Omental fat pad (tissue), 4 donors: ENCODE data around the gene MCM3AP. TPM values are rescaled to one million over a fixed set of nuclear protein-coding genes. Genes with fewer than 3 reads are reported as not detected.
"Not testable (repeated sequence)": the region's sequence is repeated elsewhere in the genome, so short reads cannot be mapped to it uniquely, and the experiment has no call there.

Source experiments
- ATAC-seq: fragments of 150-250 bp; one replicate; pipeline ENCODE4 v1.9.1; 2016; ENCODE audit warnings: mild to moderate bottlenecking, moderate library complexity; ENCODE audit not compliant: low FRiP score
- DNase-seq: peaks from one replicate; pipeline ENCODE4 v3.0.0-alpha.2; 2019; ENCODE audit warnings: low spot score
- CTCF ChIP-seq, 3 donors: fragments of 450-650 bp; IDR thresholded peaks; one replicate each; pipeline ENCODE4 v1.5.1; 2016 to 2017; ENCODE audit warnings: antibody characterized with exemption in 3 of 3, mild to moderate bottlenecking in 3 of 3, moderate library complexity in 2 of 3
- total RNA-seq, 4 donors: library from RNA; depleted of rRNA; stranded (reverse); fragments of >200 nt; gene quantifications; one replicate each; pipeline ENCODE4 v1.1.0, GENCODE V29; 2016

MCM3AP gene
- total RNA-seq, 4 donors from 2014 or later = 63.8 to 129 (median 76.6) TPM

GRCh38 chr21:46245213-46245915, 40.0 kb downstream of the MCM3AP start:
- no peak for TF ChIP-seq CTCF (IDR thresholded peaks at IDR 0.05)
- no peak for ATAC-seq
- no peak for DNase-seq

- no peak for TF ChIP-seq CTCF (IDR thresholded peaks at IDR 0.05)
- ATAC-seq (no peak), DNase-seq (no peak)
These were observed 40.8 kb downstream of the MCM3AP start for GRCh38 chr21:46244602-46245001.

GRCh38 chr21:46243960-46244361, 41.5 kb downstream of the MCM3AP start:
- TF ChIP-seq CTCF (IDR thresholded peaks at IDR 0.05) = no peak
- ATAC-seq (no peak), DNase-seq (no peak)

- ATAC-seq (no peak), DNase-seq (no peak)
- no peak for TF ChIP-seq CTCF (IDR thresholded peaks at IDR 0.05)
These were observed 42.1 kb downstream of the MCM3AP start for GRCh38 chr21:46243325-46243724.

GRCh38 chr21:46241577-46241976, 43.8 kb downstream of the MCM3AP start:
- DNase-seq, ATAC-seq: not testable (repeated sequence)

- no peak for TF ChIP-seq CTCF (IDR thresholded peaks at IDR 0.05)
- no peak for DNase-seq
These were observed 45.5 kb downstream of the MCM3AP start for GRCh38 chr21:46239817-46240325.

GRCh38 chr21:46237474-46237873, 47.9 kb downstream of the MCM3AP start:
- no peak for TF ChIP-seq CTCF (IDR thresholded peaks at IDR 0.05)
- ATAC-seq = no peak
- DNase-seq = no peak

More at GRCh38 chr21:46239817-46240325, 45.5 kb downstream of the MCM3AP start:
- ATAC-seq = no peak
